ENCODE results near the gene SNRNP200.

The SNRNP200 gene

GRCh38 chr2:96248624-96249023 lies 56.7 kb downstream of the SNRNP200 start:
- no peak for DNase-seq

GRCh38 chr2:96247896-96248295 lies 57.5 kb downstream of the SNRNP200 start:
- DNase-seq = no peak

- DNase-seq = no peak
Measured at GRCh38 chr2:96247009-96247408, 58.3 kb downstream of the SNRNP200 start.

GRCh38 chr2:96245609-96246390 lies 59.5 kb downstream of the SNRNP200 start:
- DNase-seq = no peak

GRCh38 chr2:96243843-96244242 lies 61.5 kb downstream of the SNRNP200 start:
- no peak for DNase-seq

GRCh38 chr2:96241900-96242611 lies 63.3 kb downstream of the SNRNP200 start:
- no peak for DNase-seq

GRCh38 chr2:96241227-96241626 lies 64.1 kb downstream of the SNRNP200 start:
- no peak for DNase-seq

GRCh38 chr2:96240341-96241038 lies 64.9 kb downstream of the SNRNP200 start:
- DNase-seq = peak; percentile 68

GRCh38 chr2:96239745-96240264 lies 65.5 kb downstream of the SNRNP200 start:
- DNase-seq = no peak

GRCh38 chr2:96239091-96239490 lies 66.3 kb downstream of the SNRNP200 start:
- no peak for DNase-seq

GRCh38 chr2:96238266-96238665 lies 67.1 kb downstream of the SNRNP200 start:
- no peak for DNase-seq

- DNase-seq = no peak
Measured at GRCh38 chr2:96236882-96237281, 68.5 kb downstream of the SNRNP200 start.

GRCh38 chr2:96233880-96234316 lies 71.4 kb downstream of the SNRNP200 start:
- no peak for DNase-seq

- no peak for DNase-seq
Measured at GRCh38 chr2:96233436-96233835, 71.9 kb downstream of the SNRNP200 start.

GRCh38 chr2:96231316-96231715 lies 74.0 kb downstream of the SNRNP200 start:
- no peak for DNase-seq

GRCh38 chr2:96225016-96225533 lies 80.3 kb downstream of the SNRNP200 start:
- no peak for DNase-seq
